Measurements from ENCODE around the gene ANK3.

The ANK3 gene

GRCh38 chr10:60208676-60209269, 180.9 kb downstream of the ANK3 start:
- no peak for DNase-seq

DNA sequence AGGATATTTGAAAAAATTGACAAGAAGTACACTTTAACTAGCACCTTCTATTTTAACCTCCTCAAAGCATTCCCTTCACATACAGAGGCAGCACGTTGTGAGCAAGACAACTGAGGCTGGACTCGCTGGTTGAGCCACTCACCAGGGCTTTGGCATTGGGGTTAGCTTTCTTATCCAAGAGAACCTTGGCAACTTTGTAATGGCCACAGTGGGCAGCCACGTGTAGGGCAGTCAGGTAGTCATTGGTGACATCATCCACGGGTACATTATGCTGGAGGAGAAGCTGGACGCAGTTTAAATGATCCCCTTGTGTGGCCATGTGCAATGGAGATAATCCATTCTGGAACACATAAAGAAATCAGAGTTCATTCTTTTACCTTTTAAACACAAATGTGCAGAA, 181.8 kb downstream of the ANK3 start:
- DNase-seq, result no peak

DNA sequence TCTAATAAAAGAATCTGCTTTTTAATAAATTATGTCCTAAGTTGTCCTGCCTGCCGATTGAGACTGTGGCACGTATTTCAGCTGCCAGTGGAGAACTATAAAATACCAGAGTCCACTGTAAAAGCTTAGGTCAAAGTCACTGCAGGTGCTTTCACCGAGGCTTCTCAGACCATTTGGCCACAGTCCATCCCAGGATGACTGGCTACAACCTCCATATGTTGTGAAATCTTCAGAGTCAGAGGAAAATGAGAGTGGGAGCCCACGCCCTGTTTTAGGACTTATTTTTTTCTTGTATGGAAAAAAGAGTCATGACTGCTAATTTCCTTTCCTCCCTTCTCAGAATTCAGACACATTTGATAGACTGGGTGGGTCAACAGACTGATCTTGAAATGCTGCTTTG, 182.9 kb downstream of the ANK3 start:
- DNase-seq, result no peak

DNA sequence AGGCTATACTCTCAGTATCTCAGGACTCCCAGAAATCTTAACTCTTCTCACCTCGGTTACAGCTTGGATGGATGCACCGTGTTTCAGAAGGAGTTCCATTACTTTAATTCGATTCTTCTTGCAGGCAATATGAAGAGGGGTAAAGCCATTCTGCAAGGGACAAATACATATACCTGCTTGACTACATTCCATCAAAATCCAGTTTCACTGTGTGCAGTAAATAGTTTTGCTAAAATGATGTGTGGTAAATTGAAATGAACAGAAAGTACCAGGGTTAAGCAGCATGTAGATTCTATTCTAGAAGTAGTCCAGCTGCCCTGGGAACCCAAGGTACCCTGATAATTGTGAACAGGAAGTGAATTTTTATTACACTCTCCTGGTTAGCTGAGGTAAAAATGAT, 183.9 kb downstream of the ANK3 start:
- no peak for DNase-seq

DNA sequence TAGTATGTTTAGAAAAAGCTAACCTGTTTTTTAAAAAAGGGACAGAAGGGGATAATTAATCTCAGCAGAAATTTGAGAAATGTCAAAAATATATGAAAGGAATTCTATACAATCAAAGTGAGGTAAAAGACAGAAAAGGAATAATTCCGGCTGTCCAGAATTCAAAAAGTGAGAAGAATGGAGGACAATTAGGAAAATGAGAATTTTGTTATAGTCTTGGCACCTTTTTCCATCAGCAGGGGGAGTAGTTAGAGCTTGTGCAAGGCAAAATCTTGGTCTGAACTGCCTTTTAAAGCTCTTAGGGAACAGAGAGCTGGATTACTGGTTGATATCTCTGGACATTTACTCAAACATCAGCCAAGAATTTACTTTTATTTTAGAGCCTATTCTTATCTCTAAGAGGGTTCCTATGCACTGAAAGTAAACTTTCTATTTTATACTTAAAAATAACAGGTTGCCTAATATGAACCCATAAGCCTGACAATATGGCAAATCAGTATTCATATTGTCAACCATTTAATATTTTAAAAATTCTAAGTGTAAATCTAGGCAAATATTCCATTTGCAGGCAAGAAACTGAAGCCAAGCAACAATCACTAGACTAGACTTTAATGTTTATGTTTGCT, 185.6 kb downstream of the ANK3 start:
- DNase-seq, result no peak

DNA sequence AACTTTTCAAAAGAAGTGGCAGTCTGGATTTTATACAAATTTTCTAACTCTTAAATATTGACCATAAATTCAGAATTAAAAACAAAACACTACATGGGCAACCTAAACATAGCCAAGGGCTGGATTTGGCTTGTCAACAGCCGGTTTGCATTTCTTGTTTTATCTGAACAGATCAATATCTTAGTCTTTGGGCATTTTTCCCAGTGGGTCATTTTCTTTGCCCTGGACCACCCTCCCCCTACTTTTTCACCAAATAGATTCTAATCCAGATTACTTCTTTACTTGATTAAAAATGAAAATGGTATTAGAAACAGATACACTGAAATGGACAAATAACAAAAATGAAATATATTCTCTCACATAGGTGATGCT, 189.0 kb downstream of the ANK3 start:
- DNase-seq, result no peak

DNA sequence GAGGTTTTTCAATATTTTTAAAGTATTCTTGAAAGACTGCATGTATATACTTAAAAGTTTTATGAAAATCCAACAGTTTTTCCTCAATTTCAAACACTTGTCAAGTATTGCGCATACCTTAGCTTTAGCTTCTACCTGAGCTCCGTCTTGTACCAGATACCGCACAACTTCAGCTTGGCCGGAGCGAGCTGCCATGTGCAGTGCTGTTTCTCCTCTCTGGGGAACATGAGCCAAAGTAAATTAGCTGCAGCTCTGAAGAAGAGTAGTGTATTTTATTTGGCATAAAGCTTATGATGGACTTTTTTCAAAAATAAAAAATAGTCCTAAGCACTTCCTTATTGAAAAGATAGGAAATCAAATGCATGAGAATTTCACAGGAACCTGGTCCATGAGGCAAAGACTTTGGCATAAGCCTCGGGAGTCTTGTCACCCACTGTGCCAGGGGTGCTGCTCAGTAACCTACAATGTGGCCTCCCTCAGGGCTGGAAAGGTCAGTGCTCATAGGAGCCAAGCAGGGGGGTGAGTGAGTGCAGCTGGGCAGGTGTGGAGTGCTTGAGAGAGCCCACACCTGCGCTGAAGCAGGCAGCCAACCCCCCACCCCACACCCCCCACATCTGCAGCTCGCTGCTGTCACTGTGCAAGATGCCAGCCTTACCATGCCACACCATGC, 189.5 kb downstream of the ANK3 start:
- DNase-seq, result no peak

- DNase-seq, result no peak
These were observed 192.5 kb downstream of the ANK3 start for GRCh38 chr10:60197206-60197605.

- DNase-seq, result no peak
These were observed 195.3 kb downstream of the ANK3 start for GRCh38 chr10:60194421-60194820.

DNA sequence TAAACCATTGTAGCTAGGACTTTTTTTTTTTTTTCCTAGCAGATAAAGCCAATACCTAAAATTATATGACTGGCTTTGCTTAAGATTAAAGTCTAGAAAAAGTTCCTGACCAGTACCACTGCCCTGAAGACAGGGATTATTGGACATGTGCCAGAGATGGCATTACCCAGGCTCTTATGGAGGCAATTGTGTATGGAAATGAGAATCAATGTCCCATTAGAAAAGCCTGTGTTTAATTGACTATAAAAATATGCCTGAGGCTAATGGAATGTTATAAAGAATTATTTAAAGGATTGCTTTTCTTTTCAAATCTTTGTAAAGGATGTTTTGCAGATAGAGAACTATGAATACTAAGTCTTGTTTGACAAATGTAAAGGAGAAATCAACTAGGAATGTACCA, 196.7 kb downstream of the ANK3 start:
- DNase-seq, result no peak

- DNase-seq, result no peak
These were observed 199.7 kb downstream of the ANK3 start for GRCh38 chr10:60189861-60190475.

DNA sequence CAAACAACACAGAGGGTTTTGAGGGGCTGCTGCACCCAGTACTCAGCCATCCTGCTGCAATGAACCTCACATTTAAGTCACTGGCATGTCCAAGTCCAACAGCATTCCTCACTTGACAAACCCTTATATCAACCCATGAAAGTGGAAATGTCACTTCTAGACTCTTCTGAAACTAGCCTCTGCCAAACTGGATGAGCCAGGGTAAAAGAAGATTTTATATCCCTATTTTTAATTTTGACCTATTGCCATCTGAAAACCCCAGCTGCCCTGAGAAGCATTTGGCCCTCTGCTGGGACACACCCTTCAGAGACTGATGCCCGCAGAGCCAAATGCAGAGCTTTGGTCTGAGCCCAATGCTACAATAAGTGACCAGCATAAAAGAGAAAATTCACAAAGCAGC, 201.1 kb downstream of the ANK3 start:
- DNase-seq, result no peak

DNA sequence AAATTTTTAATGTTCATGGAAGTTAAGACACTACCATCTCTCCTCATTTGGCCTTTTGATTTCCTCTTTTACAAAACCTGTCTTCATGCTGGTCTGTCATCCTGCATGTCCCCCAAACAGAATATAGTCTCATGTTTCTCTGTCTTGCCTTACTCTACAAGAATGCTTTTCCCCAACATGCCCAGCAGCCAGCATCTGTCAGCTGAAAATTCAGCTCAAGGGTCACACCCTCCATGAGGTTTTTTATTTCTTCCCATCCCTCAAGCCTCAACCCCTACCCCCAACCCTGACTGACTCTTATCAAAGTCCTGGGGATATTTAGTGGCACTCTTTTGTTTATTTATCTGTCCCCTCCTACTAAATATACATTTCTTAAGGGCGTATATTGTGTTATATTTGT, 202.0 kb downstream of the ANK3 start:
- no peak for DNase-seq

GRCh38 chr10:60186315-60187071, 203.2 kb downstream of the ANK3 start:
- DNase-seq, result no peak

- no peak for DNase-seq
These were observed 204.3 kb downstream of the ANK3 start for GRCh38 chr10:60185421-60185820.

GRCh38 chr10:60182691-60183090, 207.0 kb downstream of the ANK3 start:
- DNase-seq, result no peak

DNA sequence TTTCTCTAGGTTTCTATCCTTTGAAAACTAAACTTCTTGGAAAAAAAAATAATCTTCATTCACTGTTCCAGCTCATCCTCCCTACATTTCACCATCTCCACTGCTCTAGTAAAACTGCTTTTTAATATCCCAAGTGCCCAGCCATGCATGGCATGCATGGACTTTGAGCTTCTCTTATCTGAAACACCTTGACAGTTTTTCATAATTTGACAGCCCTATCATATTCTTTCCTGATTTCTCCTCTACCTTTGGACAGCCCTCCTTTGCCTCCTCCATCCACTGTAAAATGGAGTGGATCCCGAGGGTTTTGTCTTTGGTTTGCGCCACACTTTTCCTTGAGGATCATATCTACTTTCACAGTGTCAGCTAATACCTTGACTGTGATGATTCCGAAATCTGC, 212.8 kb downstream of the ANK3 start:
- no peak for DNase-seq

DNA sequence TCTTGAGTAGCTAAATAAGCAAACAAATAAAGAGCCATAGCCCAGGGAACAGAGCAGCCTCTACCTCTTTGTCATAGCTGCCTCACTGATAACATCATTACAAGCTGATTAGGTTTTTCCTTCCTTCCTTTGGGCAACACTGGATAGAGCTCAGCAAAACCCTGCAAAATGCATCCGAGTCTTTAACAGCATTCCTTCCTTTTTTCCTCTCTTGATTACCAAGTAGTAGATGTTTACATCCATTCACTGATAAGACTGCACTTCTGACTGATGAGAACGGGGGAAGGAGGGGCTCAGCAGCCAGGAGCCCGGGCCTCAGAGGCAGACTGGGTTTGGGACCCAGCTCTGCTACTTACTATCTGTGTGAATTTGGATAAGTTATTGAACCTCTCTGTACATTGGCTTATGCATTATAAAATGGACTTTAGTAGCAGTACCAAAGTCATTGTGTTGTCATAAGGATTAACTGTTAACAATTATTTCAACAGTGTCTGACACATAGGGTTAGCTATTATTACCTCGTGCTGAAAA, 214.2 kb downstream of the ANK3 start:
- DNase-seq, result no peak

- no peak for DNase-seq
These were observed 217.2 kb downstream of the ANK3 start for GRCh38 chr10:60172363-60172990.

- no peak for DNase-seq
These were observed 218.2 kb downstream of the ANK3 start for GRCh38 chr10:60171436-60172013.

DNA sequence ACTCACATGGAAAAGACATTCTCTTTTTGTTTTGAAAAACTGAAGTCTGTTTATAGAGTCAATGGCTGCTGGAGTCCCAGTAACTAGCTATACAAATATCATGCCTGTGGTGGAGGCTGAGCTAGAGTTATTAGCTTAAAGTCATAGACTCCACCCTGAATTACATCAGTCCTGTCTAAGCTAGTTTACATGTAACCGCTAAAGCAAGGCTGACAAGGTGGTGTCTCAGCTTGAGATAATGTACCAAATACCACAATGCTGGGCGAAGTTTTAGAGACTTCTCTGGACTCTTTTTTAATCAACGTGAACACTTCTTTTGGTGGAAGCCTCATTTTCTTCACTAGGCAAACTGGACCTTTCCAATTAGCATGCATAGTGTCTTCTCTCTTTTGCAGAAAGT, 219.4 kb downstream of the ANK3 start:
- DNase-seq, result no peak

GRCh38 chr10:60169111-60169510, 220.6 kb downstream of the ANK3 start:
- no peak for DNase-seq

Measured in activated T-cell treated with anti-CD3 and anti-CD28 coated beads, Interleukin-2, amount 50 U/mL, for 1 hour (primary cell).